ENCODE measurements around the gene SFMBT2.
A peak's percentile ranks its signal among the peaks of the same experiment; 100 is the strongest.

The SFMBT2 gene

GRCh38 chr10:7275761-7276440, 134.9 kb downstream of the SFMBT2 start:
- Histone ChIP-seq H3K4me3 (ENCODE audit: control insufficient read depth in 1 of 7, extremely low read depth in 1 of 7, insufficient read depth in 4 of 7, low read depth in 2 of 7, low read length in 6 of 7) (no peak overlapping the region), H3K9me3 (ENCODE audit: control extremely low read depth in 1 of 5, control insufficient read depth in 4 of 5, insufficient read depth in 2 of 5, low read depth in 1 of 5, low read length in 4 of 5) (no peaks in the 10 kb centered on the region), H3K36me3 (ENCODE audit: control insufficient read depth in 4 of 4, insufficient read depth in 4 of 4, low read length in 3 of 4) (peaks cover 0 to 4% (median 2%) of the 10 kb centered on the region in 4 experiments), H3K27me3 (replicated peaks in 2 of 5; ENCODE audit: control insufficient read depth in 4 of 5, insufficient read depth in 5 of 5, low read length in 4 of 5) (no peaks in the 10 kb centered on the region), H3K27ac (ENCODE audit: insufficient read depth in 1 of 2, low read depth in 1 of 2, low read length in 2 of 2, poor library complexity in 1 of 2, severe bottlenecking in 2 of 2) (no peak overlapping the region), H3K4me1 (ENCODE audit: control extremely low read depth in 1 of 4, control insufficient read depth in 4 of 4, insufficient read depth in 4 of 4, low read length in 3 of 4) (peaks cover 0 to 3% (median 0%) of the 10 kb centered on the region in 4 experiments)
- CTCF ChIA-PET: no interaction called here
- DNase-seq: peak in 2 of 3 donors; percentile 15 to 32
- POLR2A ChIA-PET: no interaction called here
- 98% methylated on average over 10 of the region's 12 CpGs for WGBS (ENCODE audit: insufficient coverage)

- ChIA-PET CTCF (interaction anchor here (1.1 kb wide), 1 partner anchor 11 kb away, joined by 4 read pairs; no protein-coding TSS in a partner anchor), POLR2A (no interaction called here)
- no peaks in the 10 kb centered on the region for H3K27me3 ChIP-seq (replicated peaks in 2 of 5; ENCODE audit: control insufficient read depth in 4 of 5, insufficient read depth in 5 of 5, low read length in 4 of 5)
- H3K27ac ChIP-seq (ENCODE audit: insufficient read depth in 1 of 2, low read depth in 1 of 2, low read length in 2 of 2, poor library complexity in 1 of 2, severe bottlenecking in 2 of 2): no peak overlapping the region
- WGBS (ENCODE audit: insufficient coverage): 88% methylated on average over 2 of the region's 2 CpGs
- peaks cover 0 to 3% (median 0%) of the 10 kb centered on the region in 4 experiments for H3K4me1 ChIP-seq (ENCODE audit: control extremely low read depth in 1 of 4, control insufficient read depth in 4 of 4, insufficient read depth in 4 of 4, low read length in 3 of 4)
- peaks cover 0 to 4% (median 2%) of the 10 kb centered on the region in 4 experiments for H3K36me3 ChIP-seq (ENCODE audit: control insufficient read depth in 4 of 4, insufficient read depth in 4 of 4, low read length in 3 of 4)
- no peaks in the 10 kb centered on the region for H3K9me3 ChIP-seq (ENCODE audit: control extremely low read depth in 1 of 5, control insufficient read depth in 4 of 5, insufficient read depth in 2 of 5, low read depth in 1 of 5, low read length in 4 of 5)
- no peak for DNase-seq
- no peak overlapping the region for H3K4me3 ChIP-seq (ENCODE audit: control insufficient read depth in 1 of 7, extremely low read depth in 1 of 7, insufficient read depth in 4 of 7, low read depth in 2 of 7, low read length in 6 of 7)
Measured at GRCh38 chr10:7274293-7274692, 136.5 kb downstream of the SFMBT2 start.

GRCh38 chr10:7272008-7272407, 138.8 kb downstream of the SFMBT2 start:
- WGBS (ENCODE audit: insufficient coverage): 87% methylated on average over 3 of the region's 4 CpGs
- Histone ChIP-seq H3K27me3 (replicated peaks in 2 of 5; ENCODE audit: control insufficient read depth in 4 of 5, insufficient read depth in 5 of 5, low read length in 4 of 5) (no peaks in the 10 kb centered on the region), H3K4me3 (ENCODE audit: control insufficient read depth in 1 of 7, extremely low read depth in 1 of 7, insufficient read depth in 4 of 7, low read depth in 2 of 7, low read length in 6 of 7) (no peak overlapping the region), H3K27ac (ENCODE audit: insufficient read depth in 1 of 2, low read depth in 1 of 2, low read length in 2 of 2, poor library complexity in 1 of 2, severe bottlenecking in 2 of 2) (no peak overlapping the region), H3K36me3 (ENCODE audit: control insufficient read depth in 4 of 4, insufficient read depth in 4 of 4, low read length in 3 of 4) (peaks cover 0 to 3% (median 1%) of the 10 kb centered on the region in 4 experiments), H3K4me1 (ENCODE audit: control extremely low read depth in 1 of 4, control insufficient read depth in 4 of 4, insufficient read depth in 4 of 4, low read length in 3 of 4) (peaks cover 0 to 3% (median 0%) of the 10 kb centered on the region in 4 experiments), H3K9me3 (ENCODE audit: control extremely low read depth in 1 of 5, control insufficient read depth in 4 of 5, insufficient read depth in 2 of 5, low read depth in 1 of 5, low read length in 4 of 5) (no peaks in the 10 kb centered on the region)
- DNase-seq: no peak
- ChIA-PET POLR2A (no interaction called here), CTCF (interaction anchor here (0.9 to 1.2 kb wide), 2 partner anchors 16 to 136 kb away, joined by 3 read pairs; no protein-coding TSS in a partner anchor)

GRCh38 chr10:7269988-7270387, 140.8 kb downstream of the SFMBT2 start:
- no peak for DNase-seq
- ChIA-PET CTCF (no interaction called here), POLR2A (no interaction called here)
- no peak overlapping the region for H3K4me3 ChIP-seq (ENCODE audit: control insufficient read depth in 1 of 7, extremely low read depth in 1 of 7, insufficient read depth in 4 of 7, low read depth in 2 of 7, low read length in 6 of 7)
- no peaks in the 10 kb centered on the region for H3K27me3 ChIP-seq (replicated peaks in 2 of 5; ENCODE audit: control insufficient read depth in 4 of 5, insufficient read depth in 5 of 5, low read length in 4 of 5)
- no peak overlapping the region for H3K27ac ChIP-seq (ENCODE audit: insufficient read depth in 1 of 2, low read depth in 1 of 2, low read length in 2 of 2, poor library complexity in 1 of 2, severe bottlenecking in 2 of 2)
- H3K4me1 ChIP-seq (ENCODE audit: control extremely low read depth in 1 of 4, control insufficient read depth in 4 of 4, insufficient read depth in 4 of 4, low read length in 3 of 4): peaks cover 0 to 3% (median 0%) of the 10 kb centered on the region in 4 experiments
- 98% methylated on average over 5 of the region's 5 CpGs for WGBS (ENCODE audit: insufficient coverage)
- no peaks in the 10 kb centered on the region for H3K9me3 ChIP-seq (ENCODE audit: control extremely low read depth in 1 of 5, control insufficient read depth in 4 of 5, insufficient read depth in 2 of 5, low read depth in 1 of 5, low read length in 4 of 5)
- peaks cover 0 to 3% (median 0%) of the 10 kb centered on the region in 4 experiments for H3K36me3 ChIP-seq (ENCODE audit: control insufficient read depth in 4 of 4, insufficient read depth in 4 of 4, low read length in 3 of 4)

DNA sequence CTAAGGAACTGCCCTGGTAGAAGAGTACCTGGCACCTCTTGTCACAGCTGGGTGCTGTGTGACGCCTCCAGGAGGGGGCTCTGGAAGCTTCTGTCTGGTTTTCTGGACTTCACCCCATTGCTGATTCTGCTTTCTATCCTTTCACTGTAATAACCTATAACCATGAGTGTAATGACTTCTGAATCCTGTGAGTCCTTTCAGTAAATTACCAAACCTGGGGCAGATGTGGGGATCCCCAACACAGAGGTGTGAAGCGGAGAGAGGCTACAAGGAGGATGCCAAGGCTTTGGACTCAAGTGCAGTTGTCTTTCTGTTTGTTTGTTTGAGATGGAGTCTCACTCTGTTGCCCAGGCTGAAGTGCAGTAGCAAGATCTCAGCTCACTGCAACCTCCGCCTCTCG, 143.7 kb downstream of the SFMBT2 start:
- Histone ChIP-seq H3K27me3 (replicated peaks in 2 of 5; ENCODE audit: control insufficient read depth in 4 of 5, insufficient read depth in 5 of 5, low read length in 4 of 5) (no peaks in the 10 kb centered on the region), H3K4me3 (ENCODE audit: control insufficient read depth in 1 of 7, extremely low read depth in 1 of 7, insufficient read depth in 4 of 7, low read depth in 2 of 7, low read length in 6 of 7) (no peak overlapping the region), H3K9me3 (ENCODE audit: control extremely low read depth in 1 of 5, control insufficient read depth in 4 of 5, insufficient read depth in 2 of 5, low read depth in 1 of 5, low read length in 4 of 5) (no peaks in the 10 kb centered on the region), H3K4me1 (ENCODE audit: control extremely low read depth in 1 of 4, control insufficient read depth in 4 of 4, insufficient read depth in 4 of 4, low read length in 3 of 4) (no peaks in the 10 kb centered on the region), H3K36me3 (ENCODE audit: control insufficient read depth in 4 of 4, insufficient read depth in 4 of 4, low read length in 3 of 4) (peaks cover 0 to 3% (median 0%) of the 10 kb centered on the region in 4 experiments), H3K27ac (ENCODE audit: insufficient read depth in 1 of 2, low read depth in 1 of 2, low read length in 2 of 2, poor library complexity in 1 of 2, severe bottlenecking in 2 of 2) (no peak overlapping the region)
- 94% methylated on average over 2 of the region's 4 CpGs for WGBS (ENCODE audit: insufficient coverage)
- DNase-seq: no peak
- CTCF ChIA-PET: interaction anchor here (0.8 to 1.3 kb wide), 2 partner anchors 8 to 347 kb away, joined by 3 read pairs; no protein-coding TSS in a partner anchor
- POLR2A ChIA-PET: no interaction called here

DNA sequence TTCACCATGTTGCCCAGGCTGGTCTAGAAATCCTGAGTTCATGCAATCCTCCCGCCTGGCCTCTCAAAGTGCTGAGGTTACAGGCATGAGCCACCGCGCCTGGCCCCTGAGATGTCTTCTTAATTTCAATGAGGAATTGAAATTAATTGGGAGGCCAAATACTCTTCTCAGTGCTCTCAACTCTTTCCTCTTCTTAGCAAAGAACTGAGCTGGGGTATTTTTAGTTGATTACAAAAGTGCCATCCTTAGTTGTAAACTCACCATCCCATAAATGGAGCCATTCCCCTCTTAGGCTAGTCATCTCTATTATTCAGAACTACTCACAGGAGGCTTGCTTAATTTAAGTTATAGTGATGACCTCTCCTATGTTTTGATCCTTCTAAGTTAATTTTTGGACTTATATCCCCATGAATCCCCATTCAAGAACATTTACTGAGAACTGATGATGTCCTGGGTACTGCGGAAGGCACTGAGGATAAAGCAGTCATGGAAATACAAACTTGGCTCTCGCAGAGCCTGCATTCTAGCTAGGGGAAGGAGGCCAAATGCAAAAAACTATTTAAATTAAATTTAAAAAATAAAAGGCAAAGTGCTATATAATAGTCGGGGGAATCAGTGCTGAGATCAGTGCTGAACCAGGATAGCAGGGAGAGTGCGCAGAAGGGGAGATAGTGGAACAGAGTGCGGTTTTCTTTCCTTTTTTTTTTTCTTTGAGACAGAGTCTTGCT, 145.3 kb downstream of the SFMBT2 start:
- H3K4me1 ChIP-seq (ENCODE audit: control extremely low read depth in 1 of 4, control insufficient read depth in 4 of 4, insufficient read depth in 4 of 4, low read length in 3 of 4): peaks cover 0 to 4% (median 2%) of the 10 kb centered on the region in 4 experiments
- no peaks in the 10 kb centered on the region for H3K9me3 ChIP-seq (ENCODE audit: control extremely low read depth in 1 of 5, control insufficient read depth in 4 of 5, insufficient read depth in 2 of 5, low read depth in 1 of 5, low read length in 4 of 5)
- ChIA-PET CTCF (no interaction called here), POLR2A (no interaction called here)
- peaks cover 0 to 3% (median 0%) of the 10 kb centered on the region in 4 experiments for H3K36me3 ChIP-seq (ENCODE audit: control insufficient read depth in 4 of 4, insufficient read depth in 4 of 4, low read length in 3 of 4)
- H3K4me3 ChIP-seq (ENCODE audit: control insufficient read depth in 1 of 7, extremely low read depth in 1 of 7, insufficient read depth in 4 of 7, low read depth in 2 of 7, low read length in 6 of 7): no peak overlapping the region
- WGBS (ENCODE audit: insufficient coverage): 100% methylated on average over 3 of the region's 8 CpGs
- DNase-seq: no peak
- H3K27ac ChIP-seq (ENCODE audit: insufficient read depth in 1 of 2, low read depth in 1 of 2, low read length in 2 of 2, poor library complexity in 1 of 2, severe bottlenecking in 2 of 2): no peak overlapping the region
- H3K27me3 ChIP-seq (replicated peaks in 2 of 5; ENCODE audit: control insufficient read depth in 4 of 5, insufficient read depth in 5 of 5, low read length in 4 of 5): no peaks in the 10 kb centered on the region

- ChIA-PET POLR2A (no interaction called here), CTCF (interaction anchor here (1.0 to 1.3 kb wide), 2 partner anchors 10 to 147 kb away, joined by 3 to 4 read pairs; no protein-coding TSS in a partner anchor)
- no peak overlapping the region for H3K27ac ChIP-seq (ENCODE audit: insufficient read depth in 1 of 2, low read depth in 1 of 2, low read length in 2 of 2, poor library complexity in 1 of 2, severe bottlenecking in 2 of 2)
- peaks cover 0 to 3% (median 0%) of the 10 kb centered on the region in 4 experiments for H3K36me3 ChIP-seq (ENCODE audit: control insufficient read depth in 4 of 4, insufficient read depth in 4 of 4, low read length in 3 of 4)
- 82% methylated on average over 6 of the region's 7 CpGs for WGBS (ENCODE audit: insufficient coverage)
- no peak for DNase-seq
- peaks cover 4 to 16% (median 14%) of the 10 kb centered on the region in 4 experiments for H3K4me1 ChIP-seq (ENCODE audit: control extremely low read depth in 1 of 4, control insufficient read depth in 4 of 4, insufficient read depth in 4 of 4, low read length in 3 of 4)
- H3K27me3 ChIP-seq (replicated peaks in 2 of 5; ENCODE audit: control insufficient read depth in 4 of 5, insufficient read depth in 5 of 5, low read length in 4 of 5): no peaks in the 10 kb centered on the region
- no peaks in the 10 kb centered on the region for H3K9me3 ChIP-seq (ENCODE audit: control extremely low read depth in 1 of 5, control insufficient read depth in 4 of 5, insufficient read depth in 2 of 5, low read depth in 1 of 5, low read length in 4 of 5)
- H3K4me3 ChIP-seq (ENCODE audit: control insufficient read depth in 1 of 7, extremely low read depth in 1 of 7, insufficient read depth in 4 of 7, low read depth in 2 of 7, low read length in 6 of 7): no peak overlapping the region
Measured at GRCh38 chr10:7264313-7264756, 146.5 kb downstream of the SFMBT2 start.

All from common myeloid progenitor, CD34-positive (primary cell).